ENCODE data around the gene SRPK3. TPM values are rescaled to one million over a fixed set of nuclear protein-coding genes. Genes with fewer than 3 reads are reported as not detected.

The SRPK3 gene
- total RNA-seq, 1 experiment from 2014 or later = 0.46 TPM

- no peak overlapping the region for H3K4me3 ChIP-seq
- no peaks in the 10 kb centered on the region for H3K9me3 ChIP-seq (ENCODE audit: insufficient read depth, low read depth)
- no peak overlapping the region for H3K4me2 ChIP-seq
- no peaks in the 10 kb centered on the region for H3K27me3 ChIP-seq (ENCODE audit: insufficient read depth, low read depth)
- no peaks in the 10 kb centered on the region for H3F3A ChIP-seq (ENCODE audit: insufficient read depth, low read depth)
- no peaks in the 10 kb centered on the region for H3K79me2 ChIP-seq (ENCODE audit: low read depth)
- no peaks in the 10 kb centered on the region for H4K20me1 ChIP-seq (ENCODE audit: insufficient read depth)
- TF ChIP-seq CTCF (conservative IDR thresholded peaks at IDR 0.05) (no peak), EZH2 (IDR thresholded peaks at IDR 0.05; ENCODE audit: low read depth) (no peak)
- H2AFZ ChIP-seq = no peak overlapping the region
- ChIA-PET POLR2A (ENCODE audit: unreplicated experiment) (no interaction called here), CTCF (no interaction called here)
- intact Hi-C loops (cut with micrococcal nuclease; ENCODE audit: unreplicated experiment) = no loop called here
- no peaks in the 10 kb centered on the region for H3K4me1 ChIP-seq (replicated peaks; ENCODE audit: insufficient read depth)
- no peaks in the 10 kb centered on the region for H3K36me3 ChIP-seq (ENCODE audit: low read depth)
- H3K9me2 ChIP-seq (ENCODE audit: insufficient read depth) = no peaks in the 10 kb centered on the region
- BruUV-seq (replicated peaks) = no TSS peak
- no peak overlapping the region for H3K27ac ChIP-seq
- DNase-seq = no peak
These were observed 2.7 kb downstream of the SRPK3 start for GRCh38 chrX:153783378-153784013.

- no TSS peak for BruUV-seq (replicated peaks)
- Histone ChIP-seq H3K27me3 (ENCODE audit: insufficient read depth, low read depth) (no peaks in the 10 kb centered on the region), H3K4me1 (replicated peaks; ENCODE audit: insufficient read depth) (no peaks in the 10 kb centered on the region), H2AFZ (no peak overlapping the region), H3K9me2 (ENCODE audit: insufficient read depth) (no peaks in the 10 kb centered on the region), H3K4me3 (no peak overlapping the region), H3K4me2 (no peak overlapping the region), H3K79me2 (ENCODE audit: low read depth) (no peaks in the 10 kb centered on the region), H3K9me3 (ENCODE audit: insufficient read depth, low read depth) (no peaks in the 10 kb centered on the region), H3F3A (ENCODE audit: insufficient read depth, low read depth) (no peaks in the 10 kb centered on the region), H3K36me3 (ENCODE audit: low read depth) (no peaks in the 10 kb centered on the region), H3K27ac (no peak overlapping the region), H4K20me1 (ENCODE audit: insufficient read depth) (no peaks in the 10 kb centered on the region)
- intact Hi-C loops (cut with micrococcal nuclease; ENCODE audit: unreplicated experiment) = no loop called here
- ChIA-PET POLR2A (ENCODE audit: unreplicated experiment) (no interaction called here), CTCF (no interaction called here)
- no peak for TF ChIP-seq CTCF (conservative IDR thresholded peaks at IDR 0.05)
- no peak for TF ChIP-seq EZH2 (IDR thresholded peaks at IDR 0.05; ENCODE audit: low read depth)
- no peak for DNase-seq
These were observed 3.6 kb downstream of the SRPK3 start for GRCh38 chrX:153784325-153784967.

GRCh38 chrX:153786669-153787068 lies 5.8 kb downstream of the SRPK3 start:
- intact Hi-C loops (cut with micrococcal nuclease; ENCODE audit: unreplicated experiment) = no loop called here

More at GRCh38 chrX:153786669-153787068, 5.8 kb downstream of the SRPK3 start:
- no peak for DNase-seq
- Histone ChIP-seq H4K20me1 (ENCODE audit: insufficient read depth) (no peaks in the 10 kb centered on the region), H3K9me3 (ENCODE audit: insufficient read depth, low read depth) (no peaks in the 10 kb centered on the region), H3K4me3 (no peak overlapping the region), H3K4me1 (replicated peaks; ENCODE audit: insufficient read depth) (no peaks in the 10 kb centered on the region), H3F3A (ENCODE audit: insufficient read depth, low read depth) (no peaks in the 10 kb centered on the region), H3K4me2 (no peak overlapping the region), H3K36me3 (ENCODE audit: low read depth) (no peaks in the 10 kb centered on the region), H2AFZ (no peak overlapping the region), H3K27me3 (ENCODE audit: insufficient read depth, low read depth) (no peaks in the 10 kb centered on the region), H3K79me2 (ENCODE audit: low read depth) (0 out of 2 replicates have a peak, but pooled peaks cover 4% of the 10 kb centered on the region), H3K27ac (no peak overlapping the region), H3K9me2 (ENCODE audit: insufficient read depth) (no peaks in the 10 kb centered on the region)
- TF ChIP-seq EZH2 (IDR thresholded peaks at IDR 0.05; ENCODE audit: low read depth) = no peak
- TF ChIP-seq CTCF (conservative IDR thresholded peaks at IDR 0.05) = no peak
- BruUV-seq (replicated peaks) = no TSS peak
- POLR2A ChIA-PET (ENCODE audit: unreplicated experiment) = no interaction called here
- CTCF ChIA-PET = no interaction called here

Measured in PC-9 (cell line).